DMS79 (cell line): ENCODE measurements around the gene USH2A.
"Not testable (repeated sequence)": the region's sequence is repeated elsewhere in the genome, so short reads cannot be mapped to it uniquely, and the experiment has no call there.

ENCODE experiments used
- DNase-seq: peaks from one replicate; lab custom pipeline; 2025; lab: John Stamatoyannopoulos, UW

The USH2A gene

GRCh38 chr1:216046336-216046735 is 376.9 kb downstream of the USH2A start:
- DNase-seq, result no peak

- no peak for DNase-seq
These were observed 377.8 kb downstream of the USH2A start for GRCh38 chr1:216045400-216045799.

GRCh38 chr1:216044538-216044937 is 378.7 kb downstream of the USH2A start:
- DNase-seq, result no peak

GRCh38 chr1:216034506-216034905 is 388.7 kb downstream of the USH2A start:
- no peak for DNase-seq

- DNase-seq, result no peak
These were observed 390.2 kb downstream of the USH2A start for GRCh38 chr1:216032961-216033614.

- no peak for DNase-seq
These were observed 391.0 kb downstream of the USH2A start for GRCh38 chr1:216032284-216032683.

- DNase-seq, result no peak
These were observed 394.6 kb downstream of the USH2A start for GRCh38 chr1:216028631-216029030.

- DNase-seq, result no peak
These were observed 398.7 kb downstream of the USH2A start for GRCh38 chr1:216024546-216024945.

GRCh38 chr1:216020743-216021345 is 402.4 kb downstream of the USH2A start:
- no peak for DNase-seq

- no peak for DNase-seq
These were observed 408.1 kb downstream of the USH2A start for GRCh38 chr1:216015116-216015515.

- no peak for DNase-seq
These were observed 409.2 kb downstream of the USH2A start for GRCh38 chr1:216014086-216014485.

- DNase-seq, result not testable (repeated sequence)
These were observed 413.8 kb downstream of the USH2A start for GRCh38 chr1:216009456-216009855.

GRCh38 chr1:216005916-216006315 is 417.3 kb downstream of the USH2A start:
- DNase-seq, result no peak

- no peak for DNase-seq
These were observed 430.6 kb downstream of the USH2A start for GRCh38 chr1:215992620-215993019.

- DNase-seq, result no peak
These were observed 436.0 kb downstream of the USH2A start for GRCh38 chr1:215987092-215987875.

GRCh38 chr1:215986401-215986800 is 436.8 kb downstream of the USH2A start:
- DNase-seq, result no peak

- no peak for DNase-seq
These were observed 439.6 kb downstream of the USH2A start for GRCh38 chr1:215983680-215984079.

- DNase-seq, result no peak
These were observed 451.3 kb downstream of the USH2A start for GRCh38 chr1:215971793-215972441.

GRCh38 chr1:215970406-215970805 is 452.8 kb downstream of the USH2A start:
- DNase-seq, result no peak

- no peak for DNase-seq
These were observed 459.6 kb downstream of the USH2A start for GRCh38 chr1:215963621-215964020.

- DNase-seq, result no peak
These were observed 460.2 kb downstream of the USH2A start for GRCh38 chr1:215963040-215963439.

- no peak for DNase-seq
These were observed 464.4 kb downstream of the USH2A start for GRCh38 chr1:215958841-215959240.

GRCh38 chr1:215957663-215958062 is 465.6 kb downstream of the USH2A start:
- DNase-seq, result no peak
